Stomach (tissue), 4 donors: ENCODE results near the gene SVIL.
"Not testable (repeated sequence)": the region's sequence is repeated elsewhere in the genome, so short reads cannot be mapped to it uniquely, and the experiment has no call there.

Experiments
- EP300 ChIP-seq: sonication (generic); formaldehyde crosslinking; IDR thresholded peaks from one replicate; pipeline ENCODE4 v1.6.1; 2017; ENCODE audit warnings: antibody characterized with exemption
- POLR2A ChIP-seq, 4 donors: fragments of 450-650 bp; IDR thresholded peaks; one replicate each; pipeline ENCODE4 v1.6.1; 2016; ENCODE audit warnings: antibody characterized with exemption in 4 of 4, control low read depth in 2 of 4, mild to moderate bottlenecking in 1 of 4, moderate library complexity in 1 of 4
- TF ChIP-seq, protein P1 (sequence below), 7 experiments: fragments of 450-650 bp in 4 of 7; fragments of 200-600 bp in 3 of 7; sonication (generic) in 3 of 7; IDR thresholded peaks; one replicate each; pipeline ENCODE4 v1.5.1; 2016 to 2019; ENCODE audit warnings: antibody characterized with exemption in 7 of 7, control low read depth in 2 of 7, mild to moderate bottlenecking in 1 of 7

DNA sequence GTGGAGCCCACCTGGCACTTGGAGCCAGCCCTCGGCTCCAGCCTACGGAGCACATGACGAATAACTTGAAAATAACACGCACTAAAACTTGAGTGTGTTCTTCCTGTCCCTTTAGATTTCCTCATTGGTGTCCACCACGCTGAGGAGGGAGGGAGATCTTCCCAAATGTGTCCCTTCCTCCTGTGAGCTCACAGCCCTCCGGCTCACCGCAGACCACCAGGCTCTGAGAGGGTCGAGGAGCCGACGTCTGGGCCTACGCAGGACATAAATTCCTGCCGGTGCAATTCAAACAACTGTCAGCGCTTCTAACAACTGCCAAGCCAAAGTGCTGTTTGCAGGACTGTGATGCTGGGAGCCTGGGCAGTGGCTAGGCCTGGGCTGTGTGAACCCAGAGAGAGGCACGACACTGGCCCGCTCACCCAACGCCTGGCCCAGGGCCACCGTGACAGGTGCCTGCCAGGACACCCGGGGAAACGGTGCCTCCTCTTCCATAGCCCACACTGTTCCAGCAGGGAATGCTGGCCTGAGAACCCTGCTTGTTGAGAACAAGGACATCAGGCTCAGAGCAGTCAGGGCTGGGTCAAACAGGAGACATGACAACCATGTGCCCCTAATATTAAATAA, 118.3 kb downstream of the SVIL start:
- not testable (repeated sequence) for TF ChIP-seq POLR2A (IDR thresholded peaks at IDR 0.05); EP300
- TF ChIP-seq, protein P1, sequence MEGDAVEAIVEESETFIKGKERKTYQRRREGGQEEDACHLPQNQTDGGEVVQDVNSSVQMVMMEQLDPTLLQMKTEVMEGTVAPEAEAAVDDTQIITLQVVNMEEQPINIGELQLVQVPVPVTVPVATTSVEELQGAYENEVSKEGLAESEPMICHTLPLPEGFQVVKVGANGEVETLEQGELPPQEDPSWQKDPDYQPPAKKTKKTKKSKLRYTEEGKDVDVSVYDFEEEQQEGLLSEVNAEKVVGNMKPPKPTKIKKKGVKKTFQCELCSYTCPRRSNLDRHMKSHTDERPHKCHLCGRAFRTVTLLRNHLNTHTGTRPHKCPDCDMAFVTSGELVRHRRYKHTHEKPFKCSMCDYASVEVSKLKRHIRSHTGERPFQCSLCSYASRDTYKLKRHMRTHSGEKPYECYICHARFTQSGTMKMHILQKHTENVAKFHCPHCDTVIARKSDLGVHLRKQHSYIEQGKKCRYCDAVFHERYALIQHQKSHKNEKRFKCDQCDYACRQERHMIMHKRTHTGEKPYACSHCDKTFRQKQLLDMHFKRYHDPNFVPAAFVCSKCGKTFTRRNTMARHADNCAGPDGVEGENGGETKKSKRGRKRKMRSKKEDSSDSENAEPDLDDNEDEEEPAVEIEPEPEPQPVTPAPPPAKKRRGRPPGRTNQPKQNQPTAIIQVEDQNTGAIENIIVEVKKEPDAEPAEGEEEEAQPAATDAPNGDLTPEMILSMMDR (IDR thresholded peaks at IDR 0.05): not testable (repeated sequence)
